ENCODE data around the gene PPM1A.
A peak's percentile ranks its signal among the peaks of the same experiment; 100 is the strongest.

Gene PPM1A

GRCh38 chr14:60323199-60323896 is 74.3 kb downstream of the PPM1A start:
- DNase-seq (ENCODE audit: low spot score): no peak

GRCh38 chr14:60324837-60325236 is 75.8 kb downstream of the PPM1A start:
- DNase-seq (ENCODE audit: low spot score): no peak

- no peak for DNase-seq (ENCODE audit: low spot score)
Measured at GRCh38 chr14:60326274-60326673, 77.3 kb downstream of the PPM1A start.

GRCh38 chr14:60327447-60328331 is 78.7 kb downstream of the PPM1A start:
- DNase-seq (ENCODE audit: low spot score): no peak

GRCh38 chr14:60328583-60328982 is 79.6 kb downstream of the PPM1A start:
- no peak for DNase-seq (ENCODE audit: low spot score)

GRCh38 chr14:60329274-60329673 is 80.3 kb downstream of the PPM1A start:
- no peak for DNase-seq (ENCODE audit: low spot score)

- peak; percentile 63 for DNase-seq (ENCODE audit: low spot score)
Measured at GRCh38 chr14:60331201-60332045, 82.4 kb downstream of the PPM1A start.

GRCh38 chr14:60332046-60332399 is 83.0 kb downstream of the PPM1A start:
- no peak for DNase-seq (ENCODE audit: low spot score)

- no peak for DNase-seq (ENCODE audit: low spot score)
Measured at GRCh38 chr14:60332869-60333268, 83.8 kb downstream of the PPM1A start.

GRCh38 chr14:60339571-60339970 is 90.5 kb downstream of the PPM1A start:
- no peak for DNase-seq (ENCODE audit: low spot score)

GRCh38 chr14:60343571-60344071 is 94.6 kb downstream of the PPM1A start:
- DNase-seq (ENCODE audit: low spot score): no peak

- DNase-seq (ENCODE audit: low spot score): no peak
Measured at GRCh38 chr14:60344751-60345150, 95.7 kb downstream of the PPM1A start.

GRCh38 chr14:60346706-60347105 is 97.7 kb downstream of the PPM1A start:
- DNase-seq (ENCODE audit: low spot score): no peak

GRCh38 chr14:60348211-60348610 is 99.2 kb downstream of the PPM1A start:
- no peak for DNase-seq (ENCODE audit: low spot score)
